ENCODE measurements around the gene SLC51A.

Gene SLC51A

DNA sequence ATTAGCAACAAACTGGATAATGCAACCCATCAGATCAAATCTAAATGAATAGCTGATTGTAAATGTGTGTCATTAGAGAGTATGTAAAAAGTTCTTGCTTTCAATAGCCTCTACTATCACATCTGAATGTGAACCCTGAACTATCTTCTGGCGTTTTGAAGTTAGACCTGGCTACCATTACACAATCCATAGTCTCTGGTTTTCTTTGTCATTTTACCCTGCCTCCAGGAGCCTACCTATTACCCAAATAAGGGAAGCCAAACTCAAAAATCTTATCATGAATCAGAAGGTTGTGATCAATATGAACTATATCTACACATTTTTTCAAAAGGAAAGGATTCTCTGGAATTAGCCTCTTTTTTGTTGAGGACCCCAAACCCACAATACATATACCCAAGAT lies 39.4 kb downstream of the SLC51A start:
- Mint-ChIP-seq H3K4me1 (peaks cover 4% of the 10 kb centered on the region), H3K27me3 (no peaks in the 10 kb centered on the region), H3K9me3 (peaks cover under 1% of the 10 kb centered on the region), H3K27ac (no peak overlapping the region), H3K4me3 (no peak overlapping the region), H3K36me3 (peaks cover 36% of the 10 kb centered on the region)
- DNase-seq, result no peak
- CTCF ChIA-PET, result interaction anchor here (1.2 to 5.4 kb wide), 4 partner anchors 10 to 273 kb away, joined by 5 to 46 read pairs (median 14); no protein-coding TSS in a partner anchor

DNA sequence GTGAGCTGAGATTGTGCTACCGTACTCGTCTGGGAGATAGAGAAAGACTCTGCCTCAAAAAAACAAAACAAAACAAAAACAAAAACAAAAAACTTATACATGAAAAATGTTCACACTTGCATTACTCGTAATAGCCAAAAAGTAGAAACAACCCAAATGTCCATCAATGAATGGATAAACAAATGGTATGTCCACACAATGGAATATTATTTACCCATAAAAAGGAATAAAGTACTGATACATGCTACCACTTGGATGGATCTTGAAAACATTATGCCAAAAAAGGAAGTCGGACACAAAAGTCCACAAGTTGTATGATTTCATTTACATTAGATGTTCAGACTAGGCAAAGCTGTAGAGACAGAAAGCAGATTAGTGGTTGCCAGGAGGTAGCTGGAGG lies 44.5 kb downstream of the SLC51A start:
- no peak for DNase-seq
- H3K27ac Mint-ChIP-seq, result no peak overlapping the region
- H3K4me3 Mint-ChIP-seq, result no peak overlapping the region
- H3K9me3 Mint-ChIP-seq, result no peaks in the 10 kb centered on the region
- no peaks in the 10 kb centered on the region for H3K4me1 Mint-ChIP-seq
- no peaks in the 10 kb centered on the region for H3K27me3 Mint-ChIP-seq
- CTCF ChIA-PET, result no interaction called here
- H3K36me3 Mint-ChIP-seq, result peaks cover 42% of the 10 kb centered on the region

DNA sequence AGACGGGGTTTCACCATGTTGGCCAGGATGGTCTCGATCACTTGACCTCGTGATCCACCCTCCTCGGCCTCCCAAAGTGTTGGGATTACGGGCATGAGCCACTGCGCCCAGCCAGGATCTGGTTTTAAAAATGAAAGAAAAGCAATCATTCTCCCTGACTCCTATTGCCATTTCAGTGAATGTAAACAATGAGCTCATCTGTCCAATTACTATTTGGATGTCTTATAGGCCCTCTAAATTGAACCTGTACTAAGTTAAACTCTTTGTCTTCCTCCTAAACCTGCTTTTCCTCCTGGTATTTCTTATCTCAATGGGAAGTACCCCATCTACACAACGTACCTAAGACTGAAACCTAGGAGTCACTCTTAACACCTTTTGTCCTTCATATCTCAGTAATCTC lies 47.5 kb downstream of the SLC51A start:
- Mint-ChIP-seq H3K9me3 (no peaks in the 10 kb centered on the region), H3K36me3 (peaks cover 41% of the 10 kb centered on the region), H3K27ac (no peak overlapping the region), H3K4me1 (peaks cover 4% of the 10 kb centered on the region), H3K4me3 (no peak overlapping the region), H3K27me3 (no peaks in the 10 kb centered on the region)
- CTCF ChIA-PET, result interaction anchor here (2.4 kb wide), 1 partner anchor 11 kb away, joined by 11 read pairs; no protein-coding TSS in a partner anchor
- DNase-seq, result no peak

DNA sequence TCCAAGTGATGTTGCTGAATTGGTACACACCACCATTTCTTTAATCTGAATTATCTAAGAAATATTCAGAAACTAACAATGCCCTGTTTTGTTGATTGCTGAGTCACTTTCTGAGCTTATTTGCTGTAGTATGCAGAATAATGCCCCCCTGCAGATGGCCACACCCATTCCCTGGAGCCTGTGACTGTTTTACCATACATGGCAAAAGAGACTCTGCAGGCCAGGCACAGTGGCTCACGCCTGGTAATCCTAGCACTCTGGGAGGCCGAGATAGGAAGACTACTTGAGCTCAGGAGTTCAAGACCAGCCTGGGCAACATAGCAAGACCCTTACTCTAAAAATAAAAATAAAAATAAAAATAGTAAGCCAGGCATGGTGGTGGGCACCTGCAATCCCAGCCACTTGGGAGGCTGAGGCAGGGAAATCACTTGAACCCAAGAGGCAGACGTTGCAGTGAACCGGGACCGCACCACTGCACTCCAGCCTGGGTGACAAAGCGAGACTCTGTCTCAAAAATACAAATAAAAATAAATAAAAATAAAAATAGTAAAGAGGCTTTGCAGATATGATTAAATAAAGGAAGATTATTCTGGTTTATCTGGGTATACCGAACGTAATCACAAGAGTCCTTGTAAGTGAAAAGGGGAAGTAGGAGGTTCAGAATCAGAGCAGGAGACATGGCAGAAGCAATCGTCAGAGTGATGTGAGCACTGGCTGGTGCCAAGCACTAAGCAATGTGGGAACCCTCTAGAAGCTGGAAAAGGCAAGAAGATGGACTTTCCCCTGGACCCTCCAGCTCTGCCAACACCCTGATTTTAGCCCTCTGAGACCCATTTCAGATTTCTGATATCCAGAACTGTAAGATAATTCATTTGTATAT lies 52.2 kb downstream of the SLC51A start:
- Mint-ChIP-seq H3K36me3 (peaks cover 50% of the 10 kb centered on the region), H3K4me1 (peaks cover 32% of the 10 kb centered on the region), H3K9me3 (no peaks in the 10 kb centered on the region), H3K27ac (peak overlapping the region; percentile 17), H3K4me3 (no peak overlapping the region), H3K27me3 (no peaks in the 10 kb centered on the region)
- CTCF ChIA-PET, result no interaction called here
- DNase-seq, result no peak

DNA sequence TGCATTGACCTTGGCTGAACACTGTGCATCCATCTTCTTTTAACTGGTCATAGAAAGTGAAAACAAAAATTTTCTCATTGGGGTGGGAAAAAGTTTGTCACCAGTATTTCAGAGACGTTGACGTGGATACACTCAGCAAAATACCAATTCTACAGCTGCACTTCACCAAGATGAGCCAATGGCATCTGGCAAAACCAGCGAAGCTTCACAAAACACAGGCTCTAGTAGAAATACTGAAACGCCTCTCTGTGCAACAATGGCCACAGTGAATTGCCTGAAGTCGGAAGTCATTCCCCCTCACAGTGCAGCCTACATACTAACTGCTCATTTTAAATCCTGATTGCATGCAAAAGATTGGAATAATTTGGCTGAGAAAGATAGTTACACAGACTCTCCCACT lies 54.2 kb downstream of the SLC51A start:
- Mint-ChIP-seq H3K4me3 (no peak overlapping the region), H3K36me3 (peaks cover 48% of the 10 kb centered on the region), H3K9me3 (no peaks in the 10 kb centered on the region), H3K27me3 (no peaks in the 10 kb centered on the region), H3K27ac (no peak overlapping the region), H3K4me1 (peaks cover 52% of the 10 kb centered on the region)
- DNase-seq, result no peak
- CTCF ChIA-PET, result no interaction called here

DNA sequence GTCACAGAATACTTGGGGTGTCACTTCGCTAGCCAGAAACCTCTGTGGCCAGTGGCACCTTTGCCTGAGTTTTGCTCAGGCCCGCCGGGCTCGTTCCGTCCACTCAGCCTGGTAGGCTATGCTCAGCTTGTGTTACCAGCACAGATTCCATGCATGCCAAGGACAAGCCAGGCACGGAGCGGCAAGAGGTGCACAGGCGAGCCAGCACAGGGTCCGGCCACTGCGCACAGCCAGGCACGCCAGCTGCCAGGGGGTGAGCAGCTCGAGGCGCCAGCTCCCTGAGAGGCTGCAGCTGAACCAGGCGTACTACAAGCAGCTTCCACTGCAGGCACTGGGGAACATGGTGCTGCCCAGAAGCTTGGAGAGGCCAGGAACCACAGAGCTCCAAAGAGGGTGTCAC lies 56.5 kb downstream of the SLC51A start:
- no peak for DNase-seq
- H3K27ac Mint-ChIP-seq, result peak overlapping the region; percentile 92
- CTCF ChIA-PET, result interaction anchor here (1.7 kb wide), 1 partner anchor 256 kb away, joined by 5 read pairs; no protein-coding TSS in a partner anchor
- peaks cover 64% of the 10 kb centered on the region for H3K4me1 Mint-ChIP-seq
- no peaks in the 10 kb centered on the region for H3K9me3 Mint-ChIP-seq
- H3K27me3 Mint-ChIP-seq, result no peaks in the 10 kb centered on the region
- no peak overlapping the region for H3K4me3 Mint-ChIP-seq
- H3K36me3 Mint-ChIP-seq, result peaks cover 48% of the 10 kb centered on the region

DNA sequence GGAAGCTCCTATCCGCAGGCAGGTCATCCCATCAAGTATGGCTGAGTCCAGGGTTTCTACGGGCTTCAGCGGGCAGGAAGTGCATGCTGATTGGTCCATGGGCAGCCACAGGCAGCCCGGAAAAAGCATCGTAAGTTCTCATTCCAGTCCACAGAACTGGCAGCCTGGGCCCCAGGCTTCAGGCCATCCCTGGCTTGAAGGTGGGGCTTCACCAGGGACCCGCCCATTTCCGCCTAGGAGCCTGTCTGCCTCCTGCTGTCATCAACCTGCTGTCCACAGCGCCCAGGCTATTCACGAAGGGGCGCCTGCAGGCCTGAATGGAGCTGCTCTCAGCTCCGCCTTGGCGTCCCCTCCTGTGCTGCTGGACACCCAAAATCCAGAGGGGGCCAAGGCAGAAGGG lies 57.3 kb downstream of the SLC51A start:
- CTCF ChIA-PET, result interaction anchor here (1.7 kb wide), 1 partner anchor 255 kb away, joined by 5 read pairs; no protein-coding TSS in a partner anchor
- Mint-ChIP-seq H3K27me3 (no peaks in the 10 kb centered on the region), H3K36me3 (peaks cover 54% of the 10 kb centered on the region), H3K27ac (peak overlapping the region; percentile 92), H3K4me1 (peaks cover 69% of the 10 kb centered on the region), H3K9me3 (no peaks in the 10 kb centered on the region), H3K4me3 (peak overlapping the region; percentile 35)
- DNase-seq, result peak; percentile 49

DNA sequence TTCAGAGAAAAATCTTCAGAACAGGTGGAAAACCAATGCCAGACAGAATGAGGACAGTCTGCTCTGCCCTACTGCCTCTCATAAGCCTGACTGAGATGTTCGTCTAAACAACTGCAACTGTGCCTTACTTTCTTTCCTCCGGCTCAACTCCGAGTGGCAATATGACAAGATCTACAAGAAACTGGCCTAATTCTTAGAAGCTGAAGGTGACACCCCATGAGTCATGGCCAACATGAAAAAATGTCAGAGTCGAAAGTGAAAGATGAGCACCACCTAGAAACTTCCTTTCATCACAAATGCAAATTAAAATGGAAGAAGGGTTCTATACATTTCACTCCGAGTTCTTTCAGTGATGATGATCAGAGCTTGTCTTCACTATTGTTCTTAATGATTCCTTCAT lies 58.3 kb downstream of the SLC51A start:
- Mint-ChIP-seq H3K27me3 (no peaks in the 10 kb centered on the region), H3K4me3 (peak overlapping the region; percentile 57), H3K36me3 (peaks cover 49% of the 10 kb centered on the region), H3K9me3 (no peaks in the 10 kb centered on the region), H3K4me1 (peaks cover 71% of the 10 kb centered on the region), H3K27ac (peak overlapping the region; percentile 92)
- CTCF ChIA-PET, result interaction anchor here (0.6 kb wide), 1 partner anchor 133 kb away, joined by 3 read pairs; no protein-coding TSS in a partner anchor
- peak; percentile 81 for DNase-seq

DNA sequence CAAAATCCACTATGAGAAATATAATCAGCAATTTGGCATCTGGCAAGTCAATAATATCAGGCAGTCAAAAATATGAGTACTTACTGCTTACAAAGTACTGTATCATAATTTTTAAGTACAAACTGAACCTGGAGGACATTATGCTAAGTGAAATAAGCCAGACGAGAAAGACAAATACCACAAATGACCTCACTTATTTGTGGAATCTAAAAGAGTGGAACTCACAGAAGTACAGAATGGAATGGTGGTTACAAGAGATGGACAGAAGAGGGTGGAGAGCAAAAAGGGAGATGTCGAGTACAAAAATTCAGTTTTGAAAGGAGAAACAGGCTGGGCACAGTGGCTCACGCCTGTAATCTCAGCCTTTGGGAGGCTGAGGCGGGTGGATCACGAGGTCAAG lies 58.8 kb downstream of the SLC51A start:
- Mint-ChIP-seq H3K4me1 (peaks cover 72% of the 10 kb centered on the region), H3K4me3 (peak overlapping the region; percentile 57), H3K27ac (peak overlapping the region; percentile 92), H3K9me3 (no peaks in the 10 kb centered on the region), H3K36me3 (peaks cover 47% of the 10 kb centered on the region), H3K27me3 (no peaks in the 10 kb centered on the region)
- CTCF ChIA-PET, result interaction anchor here (0.6 kb wide), 1 partner anchor 132 kb away, joined by 3 read pairs; no protein-coding TSS in a partner anchor
- DNase-seq, result no peak

DNA sequence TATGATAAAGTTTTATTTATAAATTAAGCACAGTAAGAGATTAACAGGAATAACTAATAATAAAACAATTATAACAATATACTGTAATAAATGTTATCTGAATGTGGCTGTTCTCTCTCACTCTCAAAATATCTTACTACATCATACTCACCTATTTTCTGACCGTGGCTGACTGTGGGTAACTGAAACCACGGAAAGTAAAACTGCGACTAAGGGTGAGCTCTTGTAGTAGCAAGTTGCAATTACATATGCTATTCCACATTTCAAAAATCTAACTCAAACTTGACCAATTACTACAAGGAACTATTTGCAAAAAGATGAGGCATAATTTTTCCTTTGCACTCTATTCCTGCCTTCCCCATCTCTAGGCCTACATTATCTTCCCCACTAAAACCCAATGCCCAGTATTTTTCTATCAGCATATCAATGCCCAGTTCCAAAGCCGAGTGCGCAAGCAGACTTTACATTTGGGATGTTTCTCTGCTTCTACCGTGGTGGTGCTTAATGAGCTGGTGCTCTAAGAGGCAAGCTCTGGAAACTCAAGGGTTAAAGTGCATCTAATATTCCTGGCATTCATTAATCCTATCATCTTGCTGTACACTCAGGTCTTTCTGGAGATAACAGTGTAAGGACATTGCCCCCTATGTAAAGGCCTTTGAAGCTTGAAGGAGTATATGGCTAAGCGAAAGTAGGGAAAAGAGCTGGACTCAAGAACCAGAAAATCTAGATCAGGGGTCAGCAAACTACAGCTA lies 64.5 kb downstream of the SLC51A start:
- CTCF ChIA-PET, result interaction anchor here (1.1 kb wide), 1 partner anchor 243 kb away, joined by 3 read pairs; no protein-coding TSS in a partner anchor
- Mint-ChIP-seq H3K9me3 (no peaks in the 10 kb centered on the region), H3K4me1 (peaks cover 74% of the 10 kb centered on the region), H3K27me3 (no peaks in the 10 kb centered on the region), H3K4me3 (no peak overlapping the region), H3K36me3 (peaks cover 33% of the 10 kb centered on the region), H3K27ac (peak overlapping the region; percentile 3)
- DNase-seq, result peak; percentile 54

DNA sequence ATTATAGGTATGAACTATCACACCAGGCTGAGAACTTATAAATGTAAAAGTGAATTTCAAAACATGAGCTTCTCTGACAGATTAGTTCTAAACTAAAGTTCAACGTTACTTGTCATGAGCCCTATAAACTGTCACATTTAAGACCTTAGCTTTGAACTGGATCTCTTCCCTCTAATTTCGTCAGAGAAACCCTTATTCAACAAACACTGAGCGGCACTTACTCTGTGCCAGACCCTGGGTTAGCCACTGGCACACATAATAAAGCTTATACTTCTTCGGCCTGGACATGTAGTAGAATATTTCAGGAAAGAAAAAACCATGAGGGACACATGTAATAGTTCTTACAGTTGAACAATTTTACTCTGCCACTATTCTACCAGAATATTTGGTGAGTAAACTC lies 65.6 kb downstream of the SLC51A start:
- DNase-seq, result no peak
- no peaks in the 10 kb centered on the region for H3K27me3 Mint-ChIP-seq
- no peaks in the 10 kb centered on the region for H3K9me3 Mint-ChIP-seq
- H3K36me3 Mint-ChIP-seq, result peaks cover 37% of the 10 kb centered on the region
- CTCF ChIA-PET, result interaction anchor here (1.1 kb wide), 1 partner anchor 242 kb away, joined by 3 read pairs; no protein-coding TSS in a partner anchor
- H3K4me1 Mint-ChIP-seq, result peaks cover 80% of the 10 kb centered on the region
- H3K4me3 Mint-ChIP-seq, result no peak overlapping the region
- H3K27ac Mint-ChIP-seq, result no peak overlapping the region
